ENCODE data around the gene HMGB4. TPM values are rescaled to one million over a fixed set of nuclear protein-coding genes. Genes with fewer than 3 reads are reported as not detected.

HMGB4 gene
- total RNA-seq, 1 experiment from 2014 or later, result not detected

DNA sequence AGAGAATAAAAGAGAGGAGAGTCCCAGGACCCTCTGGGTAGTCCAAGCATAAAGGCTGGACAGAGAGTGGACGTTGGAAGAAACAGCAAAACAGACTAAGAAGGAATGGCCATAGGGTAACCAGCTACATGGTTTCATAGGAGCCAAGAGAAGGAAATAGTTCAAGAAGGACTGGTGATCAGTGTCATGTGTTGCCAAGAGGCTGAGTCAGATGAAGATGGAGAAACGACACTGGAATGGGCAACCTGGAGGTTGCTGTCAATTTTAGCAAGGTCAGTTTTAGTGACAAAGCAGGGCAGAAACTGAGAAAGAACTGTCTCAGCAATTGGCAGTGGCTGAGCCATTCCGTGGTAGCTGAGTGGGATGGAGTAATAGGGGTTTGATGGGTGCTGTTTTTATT, 41.4 kb downstream of the HMGB4 start:
- TF ChIP-seq, protein P1, sequence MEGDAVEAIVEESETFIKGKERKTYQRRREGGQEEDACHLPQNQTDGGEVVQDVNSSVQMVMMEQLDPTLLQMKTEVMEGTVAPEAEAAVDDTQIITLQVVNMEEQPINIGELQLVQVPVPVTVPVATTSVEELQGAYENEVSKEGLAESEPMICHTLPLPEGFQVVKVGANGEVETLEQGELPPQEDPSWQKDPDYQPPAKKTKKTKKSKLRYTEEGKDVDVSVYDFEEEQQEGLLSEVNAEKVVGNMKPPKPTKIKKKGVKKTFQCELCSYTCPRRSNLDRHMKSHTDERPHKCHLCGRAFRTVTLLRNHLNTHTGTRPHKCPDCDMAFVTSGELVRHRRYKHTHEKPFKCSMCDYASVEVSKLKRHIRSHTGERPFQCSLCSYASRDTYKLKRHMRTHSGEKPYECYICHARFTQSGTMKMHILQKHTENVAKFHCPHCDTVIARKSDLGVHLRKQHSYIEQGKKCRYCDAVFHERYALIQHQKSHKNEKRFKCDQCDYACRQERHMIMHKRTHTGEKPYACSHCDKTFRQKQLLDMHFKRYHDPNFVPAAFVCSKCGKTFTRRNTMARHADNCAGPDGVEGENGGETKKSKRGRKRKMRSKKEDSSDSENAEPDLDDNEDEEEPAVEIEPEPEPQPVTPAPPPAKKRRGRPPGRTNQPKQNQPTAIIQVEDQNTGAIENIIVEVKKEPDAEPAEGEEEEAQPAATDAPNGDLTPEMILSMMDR (IDR thresholded peaks at IDR 0.05; ENCODE audit: insufficient read depth in 1 of 2, low read depth in 1 of 2, low read length in 1 of 2, severe bottlenecking in 1 of 2, unreplicated experiment in 1 of 2), result no peak
- Histone ChIP-seq H3K36me3 (ENCODE audit: control insufficient read depth, insufficient read depth, low read length) (no peaks in the 10 kb centered on the region), H3K9me3 (no peaks in the 10 kb centered on the region), H3K27me3 (replicated peaks; ENCODE audit: control insufficient read depth, insufficient read depth, low read length) (no peaks in the 10 kb centered on the region), H3K4me1 (no peaks in the 10 kb centered on the region), H3K4me3 (ENCODE audit: low read depth, low read length) (no peak overlapping the region)
- H3K27ac Mint-ChIP-seq (ENCODE audit: unreplicated experiment), result no peak overlapping the region
- no peak overlapping the region for H3K4me3 Mint-ChIP-seq (ENCODE audit: unreplicated experiment)
- CTCF ChIA-PET, result no interaction called here
- H3K4me1 Mint-ChIP-seq (ENCODE audit: low read depth, unreplicated experiment), result no peaks in the 10 kb centered on the region
- H3K9me3 Mint-ChIP-seq (ENCODE audit: unreplicated experiment), result peaks cover 13% of the 10 kb centered on the region
- POLR2A ChIA-PET, result no interaction called here
- no TSS peak for BruUV-seq (replicated peaks)
- H3K27me3 Mint-ChIP-seq (ENCODE audit: insufficient read depth, unreplicated experiment), result peaks cover 20% of the 10 kb centered on the region
- intact Hi-C loops (cut with micrococcal nuclease; ENCODE audit: unreplicated experiment), result no loop called here
- no peak for DNase-seq
- peaks cover 5% of the 10 kb centered on the region for H3K36me3 Mint-ChIP-seq (ENCODE audit: insufficient read depth, unreplicated experiment)

DNA sequence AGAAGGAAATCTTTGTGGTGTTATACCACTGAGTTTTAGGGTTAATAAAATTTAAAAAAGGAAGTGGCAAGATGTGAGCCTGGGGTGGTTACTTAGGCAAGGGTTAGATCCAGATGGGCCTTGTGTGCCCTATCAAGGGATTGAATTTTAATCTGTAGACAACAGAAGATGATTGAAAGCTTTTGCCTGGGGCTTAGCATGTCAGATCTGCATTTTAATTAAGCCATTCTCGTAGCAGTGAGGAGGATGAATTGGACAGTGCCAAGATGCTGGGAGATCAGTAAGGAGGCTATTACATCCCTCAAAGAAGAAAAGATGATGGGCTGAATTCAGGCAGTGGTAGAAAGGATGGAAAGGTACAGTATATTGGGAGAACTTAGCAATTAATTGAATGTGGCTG, 42.3 kb downstream of the HMGB4 start:
- BruUV-seq (replicated peaks), result no TSS peak
- Mint-ChIP-seq H3K9me3 (ENCODE audit: unreplicated experiment) (peaks cover 13% of the 10 kb centered on the region), H3K4me1 (ENCODE audit: low read depth, unreplicated experiment) (no peaks in the 10 kb centered on the region), H3K27me3 (ENCODE audit: insufficient read depth, unreplicated experiment) (peaks cover 21% of the 10 kb centered on the region), H3K36me3 (ENCODE audit: insufficient read depth, unreplicated experiment) (peaks cover 5% of the 10 kb centered on the region), H3K27ac (ENCODE audit: unreplicated experiment) (no peak overlapping the region), H3K4me3 (ENCODE audit: unreplicated experiment) (no peak overlapping the region)
- no peaks in the 10 kb centered on the region for H3K36me3 ChIP-seq (ENCODE audit: control insufficient read depth, insufficient read depth, low read length)
- intact Hi-C loops (cut with micrococcal nuclease; ENCODE audit: unreplicated experiment), result no loop called here
- TF ChIP-seq, protein P1 (IDR thresholded peaks at IDR 0.05; ENCODE audit: insufficient read depth in 1 of 2, low read depth in 1 of 2, low read length in 1 of 2, severe bottlenecking in 1 of 2, unreplicated experiment in 1 of 2), result no peak
- H3K4me3 ChIP-seq (ENCODE audit: low read depth, low read length), result no peak overlapping the region
- ChIA-PET POLR2A (no interaction called here), CTCF (no interaction called here)
- H3K9me3 ChIP-seq, result no peaks in the 10 kb centered on the region
- no peaks in the 10 kb centered on the region for H3K4me1 ChIP-seq
- no peak for DNase-seq
- H3K27me3 ChIP-seq (replicated peaks; ENCODE audit: control insufficient read depth, insufficient read depth, low read length), result no peaks in the 10 kb centered on the region

DNA sequence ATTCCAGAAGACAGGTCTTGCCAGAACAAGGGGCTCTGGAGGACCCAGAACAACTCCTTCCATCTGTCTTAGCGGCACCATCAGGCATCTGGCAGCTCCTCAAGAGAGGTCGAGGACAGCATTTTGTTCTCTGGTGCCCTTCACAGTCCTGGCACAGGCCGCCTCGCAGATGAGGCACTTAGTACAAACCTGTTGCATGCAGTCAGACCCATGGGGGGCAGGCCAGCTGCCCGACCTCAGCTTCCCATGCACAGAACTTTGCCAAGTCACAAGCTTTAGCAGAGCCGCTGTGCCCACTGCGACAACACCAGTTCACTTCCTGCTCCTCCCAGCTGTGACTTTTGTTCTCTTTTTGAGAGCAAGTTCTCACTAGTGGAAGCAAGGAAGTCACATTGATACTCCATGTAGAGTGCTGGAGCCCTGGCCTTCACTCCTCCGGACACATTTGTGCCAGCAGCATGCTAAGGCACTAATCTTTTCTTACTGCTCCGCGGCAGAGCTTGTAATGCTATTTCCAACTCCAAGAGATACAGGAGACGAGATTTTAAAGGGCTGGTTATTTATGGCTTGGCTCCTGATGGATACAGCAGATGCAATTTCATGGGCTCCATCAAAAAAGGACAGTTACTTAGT, 44.6 kb downstream of the HMGB4 start:
- Histone ChIP-seq H3K4me3 (ENCODE audit: low read depth, low read length) (no peak overlapping the region), H3K4me1 (no peaks in the 10 kb centered on the region), H3K27me3 (replicated peaks; ENCODE audit: control insufficient read depth, insufficient read depth, low read length) (no peaks in the 10 kb centered on the region), H3K36me3 (ENCODE audit: control insufficient read depth, insufficient read depth, low read length) (no peaks in the 10 kb centered on the region), H3K9me3 (no peaks in the 10 kb centered on the region)
- intact Hi-C loops (cut with micrococcal nuclease; ENCODE audit: unreplicated experiment), result no loop called here
- BruUV-seq (replicated peaks), result no TSS peak
- no peak overlapping the region for H3K27ac Mint-ChIP-seq (ENCODE audit: unreplicated experiment)
- H3K9me3 Mint-ChIP-seq (ENCODE audit: unreplicated experiment), result peaks cover 13% of the 10 kb centered on the region
- TF ChIP-seq, protein P1 (IDR thresholded peaks at IDR 0.05; ENCODE audit: insufficient read depth in 1 of 2, low read depth in 1 of 2, low read length in 1 of 2, severe bottlenecking in 1 of 2, unreplicated experiment in 1 of 2), result no peak
- no peaks in the 10 kb centered on the region for H3K4me1 Mint-ChIP-seq (ENCODE audit: low read depth, unreplicated experiment)
- DNase-seq, result no peak
- peaks cover 5% of the 10 kb centered on the region for H3K36me3 Mint-ChIP-seq (ENCODE audit: insufficient read depth, unreplicated experiment)
- ChIA-PET POLR2A (no interaction called here), CTCF (no interaction called here)
- no peak overlapping the region for H3K4me3 Mint-ChIP-seq (ENCODE audit: unreplicated experiment)
- H3K27me3 Mint-ChIP-seq (ENCODE audit: insufficient read depth, unreplicated experiment), result peaks cover 17% of the 10 kb centered on the region

Measured in Caco-2 (cell line).